IPS-11a (cell line): ENCODE measurements around the gene RRN3.
"Not testable (repeated sequence)": the region's sequence is repeated elsewhere in the genome, so short reads cannot be mapped to it uniquely, and the experiment has no call there.

Experiments
- H3K4me3 ChIP-seq: one replicate; pipeline ENCODE4 v1.5.1; 2013; ENCODE audit warnings: low read depth, low read length, control low read depth

Gene RRN3

GRCh38 chr16:15028801-15029698, 65.0 kb downstream of the RRN3 start:
- H3K4me3 ChIP-seq: not testable (repeated sequence)

- not testable (repeated sequence) for H3K4me3 ChIP-seq
Observed at GRCh38 chr16:15028345-15028715, 65.7 kb downstream of the RRN3 start.

- H3K4me3 ChIP-seq: not testable (repeated sequence)
Observed at GRCh38 chr16:15027503-15028344, 66.3 kb downstream of the RRN3 start.

- not testable (repeated sequence) for H3K4me3 ChIP-seq
Observed at GRCh38 chr16:15027051-15027450, 67.0 kb downstream of the RRN3 start.

- H3K4me3 ChIP-seq: not testable (repeated sequence)
Observed at GRCh38 chr16:15025234-15025951, 68.7 kb downstream of the RRN3 start.

- H3K4me3 ChIP-seq: not testable (repeated sequence)
Observed at GRCh38 chr16:15024858-15025199, 69.2 kb downstream of the RRN3 start.

GRCh38 chr16:15023381-15024077, 70.5 kb downstream of the RRN3 start:
- H3K4me3 ChIP-seq: not testable (repeated sequence)

GRCh38 chr16:15022194-15022593, 71.9 kb downstream of the RRN3 start:
- H3K4me3 ChIP-seq: not testable (repeated sequence)

- H3K4me3 ChIP-seq: not testable (repeated sequence)
Observed at GRCh38 chr16:15021429-15021828, 72.6 kb downstream of the RRN3 start.

GRCh38 chr16:15016951-15017580, 77.0 kb downstream of the RRN3 start:
- not testable (repeated sequence) for H3K4me3 ChIP-seq

- H3K4me3 ChIP-seq: not testable (repeated sequence)
Observed at GRCh38 chr16:15016354-15016753, 77.7 kb downstream of the RRN3 start.

- H3K4me3 ChIP-seq: not testable (repeated sequence)
Observed at GRCh38 chr16:15015671-15016070, 78.4 kb downstream of the RRN3 start.

- H3K4me3 ChIP-seq: not testable (repeated sequence)
Observed at GRCh38 chr16:15012941-15013340, 81.1 kb downstream of the RRN3 start.
